HG02938 (cell line): ENCODE results near the gene GCC2.
A peak's percentile ranks its signal among the peaks of the same experiment; 100 is the strongest.
"Not testable (repeated sequence)": the region's sequence is repeated elsewhere in the genome, so short reads cannot be mapped to it uniquely, and the experiment has no call there.

Experiments
- ATAC-seq: cut with Tn5 transposase; IDR thresholded peaks from one replicate; pipeline ENCODE4 v1.9.1; 2021; ENCODE audit warnings: mild to moderate bottlenecking, moderate library complexity; ENCODE audit not compliant: unreplicated experiment

The GCC2 gene

DNA sequence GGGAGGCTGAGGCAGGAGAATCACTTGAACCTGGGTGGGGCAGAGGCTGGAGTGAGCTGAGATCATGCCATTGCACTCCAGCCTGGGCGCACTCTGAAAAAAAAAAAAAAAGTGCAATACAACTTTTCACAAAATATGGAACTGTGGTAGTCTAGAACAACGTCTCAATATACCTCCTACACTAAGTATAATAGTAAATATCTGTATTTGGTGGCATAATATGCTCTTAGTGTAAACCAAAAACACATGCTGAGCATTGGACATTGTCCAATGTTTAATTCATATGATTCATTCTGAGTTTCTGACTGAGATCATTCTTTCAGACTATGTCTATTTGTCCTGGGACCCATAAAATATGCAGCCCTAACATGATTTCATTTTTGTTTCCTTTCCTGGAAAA lies 65.5 kb downstream of the GCC2 start:
- not testable (repeated sequence) for ATAC-seq

DNA sequence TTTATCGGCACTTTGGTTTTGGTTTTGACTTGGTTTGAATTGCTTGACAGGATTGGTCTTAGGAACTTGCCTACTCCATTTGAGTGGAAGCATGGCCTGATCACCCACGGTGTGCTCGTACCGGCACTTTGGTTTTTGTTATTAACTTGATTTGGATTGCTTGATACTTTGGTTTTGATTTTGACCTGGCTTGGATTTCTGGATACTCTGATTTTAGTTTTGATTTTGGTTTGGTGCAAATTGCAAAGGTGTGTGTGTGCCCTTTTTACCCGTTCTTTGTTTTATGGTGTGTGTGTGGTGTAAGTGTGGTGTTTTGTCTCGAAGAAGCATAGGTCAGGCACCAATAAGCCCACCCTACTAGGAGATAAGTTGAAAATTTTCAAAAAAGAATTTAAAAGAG lies 75.7 kb downstream of the GCC2 start:
- ATAC-seq = not testable (repeated sequence)

DNA sequence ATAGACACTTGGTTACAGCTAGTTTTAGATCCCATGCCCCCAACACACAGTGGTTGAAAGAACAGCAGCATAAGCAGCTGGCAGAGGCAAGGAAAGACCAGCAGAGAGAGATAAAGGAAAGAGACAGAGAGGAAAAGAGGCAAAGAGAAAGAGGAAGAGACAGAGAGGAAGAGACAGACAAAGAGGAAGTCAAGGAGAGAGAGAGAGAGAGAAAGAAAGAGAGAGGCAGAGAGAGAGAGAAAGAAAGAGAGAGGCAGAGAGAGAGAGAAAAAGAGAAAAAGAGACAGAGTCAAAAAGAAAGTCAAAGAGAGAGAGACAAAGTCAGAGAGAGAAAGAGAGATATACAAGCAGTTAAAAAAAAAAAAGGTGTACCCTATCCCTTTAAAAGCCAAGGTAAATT lies 76.3 kb downstream of the GCC2 start:
- not testable (repeated sequence) for ATAC-seq

DNA sequence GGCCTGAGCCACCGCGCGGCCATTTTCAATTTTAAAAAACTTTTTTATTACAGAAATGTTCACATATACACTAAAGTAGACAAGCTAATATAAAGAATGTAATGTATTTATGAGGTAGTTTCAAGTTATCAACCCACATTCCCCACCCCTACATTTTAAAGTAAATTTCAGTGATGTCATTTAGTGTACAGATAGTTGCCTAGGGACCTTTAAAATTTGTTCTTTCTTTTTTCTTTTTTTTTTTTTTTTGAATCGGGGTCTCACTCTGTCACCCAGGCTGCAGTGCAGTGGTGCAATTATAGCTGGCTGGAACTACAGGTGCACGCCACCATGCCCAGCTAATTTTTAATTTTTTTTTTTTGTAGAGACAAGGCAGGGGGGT lies 82.7 kb downstream of the GCC2 start:
- no peak for ATAC-seq

DNA sequence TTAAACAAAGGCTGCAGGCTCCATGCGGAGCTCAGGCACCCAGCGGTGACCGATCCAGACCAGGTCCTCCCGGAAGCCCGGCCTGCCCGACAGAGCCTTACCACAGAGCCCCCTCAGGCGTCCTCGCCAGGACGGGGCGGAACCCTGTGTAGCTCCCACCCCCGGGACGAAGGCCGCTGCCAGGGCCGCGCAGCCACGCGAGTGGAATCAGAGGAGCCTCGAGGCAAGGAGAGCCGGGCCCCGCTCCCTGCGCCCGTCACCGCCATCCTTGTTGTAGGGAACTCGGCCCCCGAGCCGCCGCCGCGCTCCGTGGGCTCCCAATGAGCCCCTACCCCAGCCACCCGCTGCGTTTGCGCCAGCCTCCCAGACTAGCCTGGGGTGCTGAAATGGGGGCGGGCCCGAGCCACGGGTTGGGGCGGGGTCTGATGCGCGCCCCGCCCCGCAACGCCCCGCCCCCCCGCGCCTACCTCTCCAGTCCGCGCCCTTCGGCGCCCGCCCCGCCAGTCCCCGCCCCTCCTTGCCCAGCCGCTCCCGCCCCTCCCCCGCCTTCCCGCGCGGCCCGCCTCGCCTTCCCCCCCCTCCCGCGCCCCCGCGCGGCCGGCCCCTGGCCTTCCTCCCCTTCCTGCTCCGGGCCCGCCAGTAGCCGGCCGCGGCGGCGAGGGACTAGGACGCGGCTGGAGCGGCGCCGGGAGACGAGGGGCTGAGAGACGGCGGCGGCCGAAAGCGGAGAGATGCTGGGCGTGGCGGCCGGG lies 85.0 kb downstream of the GCC2 start, which contains the start of gene LIMS1:
LIMS1 (plus strand) TSS at position 639 of the 752 bp plus-strand sequence; CDS start at position 732, 93 bp downstream.
- peak; percentile 81 for ATAC-seq

DNA sequence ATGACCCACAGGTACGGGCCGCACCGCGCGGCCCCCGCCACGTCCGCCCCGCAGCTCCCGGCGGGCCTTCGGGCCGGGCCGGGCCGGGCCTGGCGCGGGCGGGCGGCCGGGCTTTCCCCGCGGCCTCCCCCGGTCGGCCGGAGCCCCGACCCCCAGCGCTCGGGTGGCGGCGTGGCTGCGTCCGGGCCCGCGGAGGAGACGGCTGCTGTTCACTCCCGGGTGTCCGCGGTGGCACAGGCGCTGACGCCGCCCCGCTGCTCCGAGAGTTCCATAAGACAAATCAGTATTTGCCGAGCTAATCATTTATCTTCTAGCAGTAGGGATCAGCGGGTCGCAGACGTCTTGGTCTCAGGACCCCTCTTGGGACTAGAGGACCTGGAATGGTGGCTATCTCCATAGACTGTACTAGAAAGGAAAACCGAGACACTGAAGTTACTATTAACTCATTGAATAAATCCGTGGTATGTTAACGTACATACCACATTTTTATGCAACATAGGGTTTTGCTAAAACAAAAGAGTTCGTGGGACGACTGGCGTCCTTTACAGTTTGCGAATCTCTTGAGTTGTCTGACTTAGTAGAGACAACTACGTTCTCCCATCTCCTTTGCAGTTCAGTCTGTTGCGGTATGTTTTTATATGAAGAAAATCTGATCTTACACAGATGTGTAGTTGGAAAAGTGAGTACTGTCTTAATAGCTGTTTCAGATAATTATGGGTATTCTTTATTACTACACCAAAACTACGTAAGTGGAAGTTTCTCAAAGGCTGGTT lies 85.8 kb downstream of the GCC2 start:
- peak; percentile 37 for ATAC-seq

DNA sequence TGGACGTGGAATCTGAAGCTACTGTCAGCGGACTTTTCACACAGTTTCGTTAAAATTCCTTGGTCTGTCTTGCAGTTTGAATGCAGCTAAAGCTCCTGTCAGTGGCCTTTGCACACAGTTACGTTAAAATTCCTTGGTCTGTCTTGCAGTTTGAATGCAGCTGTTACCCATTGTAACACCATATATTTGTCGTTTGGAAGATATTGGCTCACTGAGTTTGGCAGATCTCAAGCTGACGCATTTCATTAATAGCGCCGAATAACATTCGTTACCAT lies 86.3 kb downstream of the GCC2 start:
- ATAC-seq = no peak

DNA sequence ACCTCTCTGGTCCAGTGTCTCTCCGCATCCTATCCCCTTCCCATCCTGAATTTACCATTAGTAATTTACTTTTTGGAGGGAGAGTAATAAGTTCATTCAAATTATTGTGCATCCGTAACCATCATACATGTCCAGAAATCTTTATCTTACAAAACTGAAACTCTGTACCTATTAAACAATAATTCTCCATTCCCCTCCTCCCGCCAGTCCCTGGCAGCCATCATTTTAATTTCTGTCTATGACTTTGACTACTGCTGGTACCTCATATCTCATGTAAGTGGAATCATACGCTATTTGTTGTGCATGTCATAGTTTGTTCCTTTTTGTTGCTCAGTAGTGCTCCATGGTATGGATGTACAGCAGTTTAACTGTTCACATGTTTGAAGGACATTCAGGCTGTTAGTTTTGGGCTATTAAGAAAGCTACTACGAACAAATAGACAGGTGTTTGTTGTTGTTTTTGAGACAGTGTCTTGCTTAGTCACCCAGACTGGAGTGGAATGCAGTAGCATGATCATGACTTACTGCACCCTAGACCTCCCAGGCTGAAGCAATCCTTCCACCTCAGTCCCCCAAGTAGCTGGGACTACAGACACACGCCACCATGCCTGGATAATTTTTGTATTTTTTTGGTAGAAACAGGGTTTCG lies 87.3 kb downstream of the GCC2 start:
- ATAC-seq = no peak

DNA sequence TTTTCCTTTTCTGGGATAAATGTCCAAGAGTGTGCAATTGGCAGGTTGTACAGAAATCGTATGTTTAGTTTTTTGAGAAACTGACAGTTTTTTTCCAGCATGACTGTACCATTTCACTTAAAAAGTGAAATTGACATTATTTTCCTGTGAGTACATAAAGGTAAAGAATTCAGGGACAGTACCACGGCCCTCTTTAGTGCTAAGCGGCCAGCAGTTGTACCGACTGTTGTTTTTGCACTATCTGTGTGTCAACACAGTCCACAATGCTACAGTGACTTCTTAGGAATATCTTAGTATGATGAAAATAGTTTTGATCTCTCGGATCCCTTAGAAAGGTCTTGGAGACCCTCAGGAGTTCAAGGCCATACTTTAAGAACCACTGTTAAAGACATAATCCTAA lies 87.9 kb downstream of the GCC2 start:
- no peak for ATAC-seq

DNA sequence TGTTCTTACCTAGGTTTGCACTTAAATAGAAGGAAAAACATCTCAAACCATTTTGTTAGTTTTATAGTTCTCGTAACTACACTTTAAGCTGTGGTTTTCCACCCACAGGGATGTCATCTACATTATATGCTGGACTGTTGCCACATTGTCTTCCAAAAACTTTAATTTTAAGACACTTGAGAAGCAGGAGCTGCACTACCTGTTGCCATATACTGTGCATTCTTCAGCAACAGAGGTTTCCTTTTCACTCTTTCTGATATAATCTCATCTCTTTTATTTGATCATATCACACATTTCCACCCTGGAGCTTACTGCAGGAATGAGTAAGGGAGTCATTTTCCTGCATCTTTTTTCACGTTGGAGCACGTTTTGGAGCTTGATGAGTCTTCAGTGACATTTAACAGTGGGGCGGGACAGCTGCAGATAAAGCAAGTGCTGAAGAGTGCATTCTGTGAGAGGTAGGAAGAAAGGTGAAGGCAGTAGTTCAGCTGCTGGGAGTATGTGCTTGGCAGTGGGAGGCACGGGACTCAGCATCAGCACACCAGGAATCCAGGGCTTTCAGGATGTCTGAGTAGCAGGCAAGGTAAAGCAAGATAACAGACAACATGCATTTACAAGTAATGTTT lies 89.1 kb downstream of the GCC2 start:
- no peak for ATAC-seq

DNA sequence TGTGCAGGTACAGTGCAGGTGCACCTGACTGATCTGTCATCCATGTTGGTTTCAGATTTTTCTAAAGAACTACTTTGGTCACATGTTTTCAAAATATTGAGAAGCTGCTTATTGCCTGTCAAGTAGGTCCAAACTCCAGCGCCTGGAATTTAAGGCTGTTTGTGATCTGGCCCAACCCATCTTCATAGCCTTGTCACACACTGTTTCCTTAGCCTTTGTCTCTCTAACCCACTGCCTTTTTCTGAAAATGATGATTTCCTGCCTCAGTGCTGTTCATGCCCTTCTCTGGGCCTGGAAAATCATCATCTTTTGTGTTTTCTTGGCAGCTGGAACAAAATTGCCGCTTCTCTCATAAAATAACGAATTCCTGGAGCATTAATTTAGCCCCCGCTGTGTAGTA lies 92.4 kb downstream of the GCC2 start:
- ATAC-seq = no peak

DNA sequence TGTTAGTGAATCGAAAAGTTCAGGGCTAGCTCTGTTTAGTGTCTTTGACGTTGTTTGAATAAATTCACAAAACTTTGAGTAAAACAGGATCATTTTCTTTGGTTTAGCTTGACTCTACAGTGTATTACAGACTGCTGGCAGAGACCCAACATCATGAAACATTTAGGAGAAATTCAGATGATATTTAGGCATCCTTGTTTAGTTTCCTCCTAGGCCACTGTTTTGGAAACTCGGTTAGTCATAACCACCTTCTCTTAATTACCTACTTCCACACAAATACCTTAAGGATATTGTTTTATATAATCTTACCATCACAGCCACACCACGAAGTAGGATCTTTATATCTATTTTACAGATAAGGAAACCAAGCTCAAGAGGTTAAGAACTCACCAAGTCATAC lies 93.1 kb downstream of the GCC2 start:
- no peak for ATAC-seq

DNA sequence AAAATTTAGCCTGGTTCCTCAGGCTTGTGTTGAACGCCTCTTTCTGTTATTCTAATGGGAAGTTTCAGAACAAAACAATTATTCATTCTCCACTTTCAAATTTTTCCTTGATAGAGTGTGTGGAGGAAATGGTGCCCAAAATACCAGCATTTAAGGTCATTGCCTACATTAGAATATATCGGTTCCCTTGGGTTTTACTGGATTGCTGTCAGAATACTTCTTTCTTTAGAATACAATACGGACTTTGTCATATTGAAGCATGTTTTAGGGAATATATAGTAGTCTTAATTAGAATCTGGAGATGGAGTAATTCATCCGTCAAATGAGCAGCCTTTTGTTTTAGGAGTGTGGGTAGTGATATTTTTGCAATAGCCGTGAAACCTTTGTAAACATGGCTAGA lies 98.6 kb downstream of the GCC2 start:
- no peak for ATAC-seq

DNA sequence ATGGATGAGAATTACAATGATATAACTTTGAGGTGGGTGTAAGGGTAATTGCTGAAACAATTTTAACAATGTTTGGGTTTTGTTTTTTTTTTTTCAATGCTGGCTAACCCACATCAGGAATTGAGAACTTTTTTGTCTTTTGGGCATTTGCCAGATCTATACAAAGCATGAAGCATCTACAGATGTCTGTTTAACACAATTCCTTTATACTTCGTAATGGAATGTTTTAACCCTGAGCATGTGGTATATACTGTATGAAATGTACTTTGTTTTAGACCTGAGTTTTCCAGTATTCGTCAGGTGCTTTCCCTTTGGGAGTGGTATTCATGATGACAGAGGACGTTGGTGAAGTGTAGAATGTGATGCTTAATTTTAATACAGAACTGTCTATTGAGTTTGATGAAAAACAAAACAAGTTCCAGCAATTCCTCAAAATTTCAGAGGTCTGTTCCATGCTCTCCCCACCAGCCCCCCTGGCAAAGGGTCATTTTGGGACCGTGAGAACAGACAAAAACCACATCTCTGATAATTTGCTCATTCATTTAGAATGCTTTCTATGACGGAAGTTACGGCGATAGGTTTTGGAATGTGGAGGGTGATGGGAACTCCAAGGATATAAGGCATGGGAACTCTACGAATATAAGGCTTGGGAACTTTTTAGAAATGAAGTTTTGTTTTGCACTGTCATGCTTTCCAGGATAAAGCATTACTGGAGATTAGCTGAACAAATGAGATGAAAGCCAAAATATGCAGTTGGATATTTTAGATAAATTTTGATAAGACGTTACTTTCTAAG lies 99.4 kb downstream of the GCC2 start:
- no peak for ATAC-seq

DNA sequence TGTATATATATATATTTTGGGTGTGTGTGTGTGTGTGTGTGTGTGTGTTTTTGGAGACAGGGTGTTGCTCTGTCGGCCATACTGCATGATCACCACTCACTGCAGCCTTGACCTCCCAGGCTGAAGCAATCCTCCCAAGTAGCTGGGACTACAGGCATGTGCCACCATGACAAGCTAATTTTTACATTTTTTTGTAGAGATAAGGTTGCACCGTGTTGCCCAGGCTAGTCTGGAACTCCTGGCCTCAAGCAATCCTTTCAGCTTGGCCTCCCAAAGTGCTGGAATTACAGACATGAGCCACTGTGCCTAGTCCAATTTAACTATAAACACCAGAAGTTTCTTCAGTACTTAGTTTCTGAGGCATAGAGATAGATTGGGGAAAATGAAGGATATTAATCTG lies 103.6 kb downstream of the GCC2 start:
- no peak for ATAC-seq

DNA sequence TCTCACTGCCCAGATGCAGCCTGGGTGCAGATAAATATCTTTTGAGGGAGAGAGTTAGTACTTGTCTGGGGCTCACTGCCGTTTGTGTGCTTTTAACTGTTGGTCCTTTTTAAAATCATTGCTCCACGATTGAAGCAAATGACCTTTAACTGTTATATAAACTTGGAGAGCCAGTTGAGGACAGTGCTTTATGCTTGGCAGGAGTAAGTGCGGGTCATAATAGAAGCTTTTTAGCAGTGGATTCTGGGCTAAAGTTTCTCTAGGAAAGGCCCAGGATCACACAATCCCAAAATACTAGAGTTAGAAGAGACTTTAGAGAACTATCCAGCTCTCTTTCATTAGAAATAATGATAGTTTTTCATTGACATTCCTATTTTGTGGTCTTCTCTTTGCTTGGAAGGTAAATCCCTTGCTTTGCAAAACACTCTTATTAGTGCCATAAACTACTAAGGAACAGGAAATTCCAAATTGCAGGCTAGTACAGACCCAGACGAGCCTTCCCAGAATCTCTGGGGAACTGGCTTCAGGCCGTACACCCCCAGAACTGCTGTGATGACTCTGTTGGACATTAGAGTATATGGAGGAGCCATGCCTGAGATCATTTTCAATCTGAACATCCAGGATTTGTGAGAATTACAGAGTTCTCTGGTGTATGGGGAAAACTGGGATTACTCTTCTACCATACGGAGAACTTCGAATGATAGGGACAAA lies 104.4 kb downstream of the GCC2 start:
- ATAC-seq = no peak

DNA sequence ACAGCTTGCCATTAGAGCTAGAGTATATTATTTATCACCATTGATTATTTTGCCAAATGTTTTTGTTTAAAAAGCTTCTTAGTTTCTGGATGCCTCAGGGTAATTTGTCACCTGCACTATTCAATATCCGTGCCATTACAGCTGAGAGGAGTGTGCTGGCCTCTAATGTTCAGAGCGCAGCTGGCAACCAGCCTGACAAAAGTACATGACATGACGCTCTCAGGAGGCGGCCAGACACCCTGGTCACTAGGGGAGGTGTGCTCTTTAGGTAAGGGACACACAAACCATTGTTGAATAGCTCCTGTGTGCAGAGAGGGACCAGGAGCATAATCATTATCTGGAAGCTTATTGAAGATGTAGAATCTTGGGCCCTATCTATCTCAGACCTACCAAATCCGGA lies 105.5 kb downstream of the GCC2 start:
- no peak for ATAC-seq

DNA sequence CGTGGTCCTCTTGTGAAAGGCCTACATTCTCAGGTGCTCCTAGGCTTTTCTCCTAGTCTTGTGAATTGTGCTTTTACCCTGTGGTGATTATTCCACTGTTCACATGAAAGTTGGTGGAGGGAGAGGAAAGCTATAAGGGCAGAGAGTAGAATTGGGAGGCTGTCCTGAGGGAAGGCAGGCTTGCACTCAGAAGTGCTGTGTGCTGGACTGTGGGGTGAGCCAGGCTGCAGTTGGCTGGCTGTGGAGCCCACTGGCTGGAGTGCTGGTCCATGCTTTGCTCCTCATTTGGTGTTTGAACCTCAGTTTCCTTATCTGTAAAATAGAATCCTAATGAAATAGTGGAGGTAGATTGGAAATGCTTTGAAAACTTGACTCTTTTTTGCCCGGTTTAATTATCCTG lies 106.6 kb downstream of the GCC2 start:
- no peak for ATAC-seq

DNA sequence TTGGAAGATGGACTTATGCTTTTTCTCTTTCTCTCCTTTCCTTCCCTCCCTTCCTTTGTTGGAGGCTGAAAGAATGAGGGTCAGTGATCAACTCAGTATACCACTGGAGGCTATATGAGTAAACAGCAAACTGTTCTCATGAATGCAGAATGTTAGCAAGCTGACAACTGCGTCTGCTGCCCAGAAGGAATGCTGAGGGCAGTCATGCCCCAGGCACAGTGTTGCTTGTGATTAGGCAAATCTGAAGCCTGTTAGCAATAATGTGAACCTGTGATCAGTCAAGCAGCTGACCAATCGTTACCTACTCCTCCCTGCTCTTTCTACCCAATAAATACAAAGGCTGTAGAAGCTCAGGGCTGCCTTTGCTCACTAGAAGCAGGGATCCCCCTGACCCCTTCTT lies 107.6 kb downstream of the GCC2 start:
- not testable (repeated sequence) for ATAC-seq
